ENCODE data around the gene AKAP8L.
A peak's percentile ranks its signal among the peaks of the same experiment; 100 is the strongest.

Gene AKAP8L

GRCh38 chr19:15443838-15444237 is 25.1 kb upstream of the AKAP8L start:
- no peak for TF ChIP-seq POLR2A (IDR thresholded peaks at IDR 0.05; ENCODE audit: low read depth, low read length)
- DNase-seq (ENCODE audit: insufficient read length, low spot score) = no peak
- FAIRE-seq = no peak

- DNase-seq (ENCODE audit: insufficient read length, low spot score) (no peak), FAIRE-seq (no peak)
- TF ChIP-seq POLR2A (IDR thresholded peaks at IDR 0.05; ENCODE audit: low read depth, low read length) = no peak
These were observed 24.5 kb upstream of the AKAP8L start for GRCh38 chr19:15443325-15443724.

GRCh38 chr19:15442142-15442920 is 23.5 kb upstream of the AKAP8L start:
- DNase-seq (ENCODE audit: insufficient read length, low spot score) = no peak
- no peak for TF ChIP-seq POLR2A (IDR thresholded peaks at IDR 0.05; ENCODE audit: low read depth, low read length)
- FAIRE-seq = no peak

GRCh38 chr19:15441317-15441716 is 22.5 kb upstream of the AKAP8L start:
- no peak for DNase-seq (ENCODE audit: insufficient read length, low spot score)
- no peak for TF ChIP-seq POLR2A (IDR thresholded peaks at IDR 0.05; ENCODE audit: low read depth, low read length)
- no peak for FAIRE-seq

GRCh38 chr19:15439821-15440641 is 21.2 kb upstream of the AKAP8L start:
- DNase-seq (ENCODE audit: insufficient read length, low spot score) (no peak), FAIRE-seq (no peak)
- no peak for TF ChIP-seq POLR2A (IDR thresholded peaks at IDR 0.05; ENCODE audit: low read depth, low read length)

GRCh38 chr19:15439078-15439799 is 20.5 kb upstream of the AKAP8L start:
- DNase-seq (ENCODE audit: insufficient read length, low spot score) (no peak), FAIRE-seq (no peak)
- no peak for TF ChIP-seq POLR2A (IDR thresholded peaks at IDR 0.05; ENCODE audit: low read depth, low read length)

- DNase-seq (ENCODE audit: insufficient read length, low spot score) (no peak), FAIRE-seq (no peak)
- no peak for TF ChIP-seq POLR2A (IDR thresholded peaks at IDR 0.05; ENCODE audit: low read depth, low read length)
These were observed 19.8 kb upstream of the AKAP8L start for GRCh38 chr19:15438577-15438976.

GRCh38 chr19:15438124-15438496 is 19.3 kb upstream of the AKAP8L start:
- TF ChIP-seq POLR2A (IDR thresholded peaks at IDR 0.05; ENCODE audit: low read depth, low read length) = no peak
- DNase-seq (ENCODE audit: insufficient read length, low spot score) (no peak), FAIRE-seq (no peak)

- TF ChIP-seq POLR2A (IDR thresholded peaks at IDR 0.05; ENCODE audit: low read depth, low read length) = no peak
- DNase-seq (ENCODE audit: insufficient read length, low spot score) = no peak
- FAIRE-seq = no peak
These were observed 18.8 kb upstream of the AKAP8L start for GRCh38 chr19:15437355-15438123.

GRCh38 chr19:15436826-15437110 is 18.0 kb upstream of the AKAP8L start:
- DNase-seq (ENCODE audit: insufficient read length, low spot score) (no peak), FAIRE-seq (no peak)
- no peak for TF ChIP-seq POLR2A (IDR thresholded peaks at IDR 0.05; ENCODE audit: low read depth, low read length)

- FAIRE-seq = no peak
- DNase-seq (ENCODE audit: insufficient read length, low spot score) = no peak
- no peak for TF ChIP-seq POLR2A (IDR thresholded peaks at IDR 0.05; ENCODE audit: low read depth, low read length)
These were observed 17.4 kb upstream of the AKAP8L start for GRCh38 chr19:15436012-15436825.

- FAIRE-seq = no peak
These were observed 14.8 kb upstream of the AKAP8L start for GRCh38 chr19:15433519-15434069.

More at GRCh38 chr19:15433519-15434069, 14.8 kb upstream of the AKAP8L start:
- no peak for TF ChIP-seq POLR2A (IDR thresholded peaks at IDR 0.05; ENCODE audit: low read depth, low read length)
- DNase-seq (ENCODE audit: insufficient read length, low spot score) = peak; percentile 83
